HEK293T (cell line): ENCODE measurements around the gene IL17B.

Experiments
- CTCF ChIA-PET: fragments of 350-600 bp; formaldehyde crosslinking; extraction: SDS; loops from one replicate; lab custom pipeline; 2021; ENCODE audit warnings: antibody characterized with exemption, inconsistent platforms; lab: Yijun Ruan, JAX
- POLR2A ChIA-PET: fragments of 350-600 bp; formaldehyde crosslinking; extraction: SDS; loops from one replicate; lab custom pipeline; 2020; ENCODE audit warnings: antibody characterized with exemption, inconsistent platforms; lab: Yijun Ruan, JAX
- DNase-seq: peaks from one replicate; pipeline ENCODE4 v3.0.0; 2012; ENCODE audit warnings: mixed read lengths; ENCODE audit errors: extremely low spot score
- ARNT ChIP-seq: fragments of 450-650 bp; IDR thresholded peaks from 2 replicates; pipeline ENCODE4 v1.6.1; 2017; ENCODE audit warnings: mild to moderate bottlenecking
- BHLHE40 ChIP-seq: fragments of 450-650 bp; IDR thresholded peaks from 2 replicates; pipeline ENCODE4 v1.6.1; 2016; ENCODE audit warnings: mild to moderate bottlenecking, moderate library complexity, borderline replicate concordance
- CTBP1 ChIP-seq: fragments of 450-650 bp; IDR thresholded peaks from 2 replicates; pipeline ENCODE4 v1.6.1; 2016; ENCODE audit warnings: borderline replicate concordance
- ELF4 ChIP-seq: fragments of 450-650 bp; IDR thresholded peaks from 2 replicates; pipeline ENCODE4 v1.6.1; 2017; ENCODE audit warnings: antibody characterized with exemption
- FOXA1 ChIP-seq: fragments of 450-650 bp; IDR thresholded peaks from 2 replicates; pipeline ENCODE4 v1.6.1; 2016; ENCODE audit warnings: mild to moderate bottlenecking
- FOXK2 ChIP-seq: fragments of 450-650 bp; IDR thresholded peaks from 2 replicates; pipeline ENCODE4 v1.6.1; 2016; ENCODE audit warnings: mild to moderate bottlenecking
- FOXM1 ChIP-seq: fragments of 450-650 bp; IDR thresholded peaks from 2 replicates; pipeline ENCODE4 v1.6.1; 2017; ENCODE audit warnings: mild to moderate bottlenecking, borderline replicate concordance
- HDGF ChIP-seq: fragments of 450-650 bp; IDR thresholded peaks from 2 replicates; pipeline ENCODE4 v1.6.1; 2017; ENCODE audit warnings: antibody characterized with exemption, borderline replicate concordance
- L3MBTL2 ChIP-seq: fragments of 450-650 bp; conservative IDR thresholded peaks from 2 replicates; pipeline ENCODE4 v1.6.1; 2016; ENCODE audit warnings: mild to moderate bottlenecking
- LEF1 ChIP-seq: fragments of 450-650 bp; IDR thresholded peaks from 2 replicates; pipeline ENCODE4 v1.6.1; 2017; ENCODE audit warnings: mild to moderate bottlenecking, borderline replicate concordance
- NFRKB ChIP-seq: fragments of 450-650 bp; IDR thresholded peaks from 2 replicates; pipeline ENCODE4 v1.6.1; 2016; ENCODE audit warnings: mild to moderate bottlenecking, moderate library complexity
- PKNOX1 ChIP-seq: fragments of 450-650 bp; IDR thresholded peaks from 2 replicates; pipeline ENCODE4 v1.6.1; 2016
- SP1 ChIP-seq: fragments of 450-650 bp; IDR thresholded peaks from 2 replicates; pipeline ENCODE4 v1.6.1; 2017
- SUZ12 ChIP-seq: fragments of 450-650 bp; IDR thresholded peaks from 2 replicates; pipeline ENCODE4 v1.6.1; 2016; ENCODE audit warnings: mild to moderate bottlenecking
- TARDBP ChIP-seq: fragments of 450-650 bp; IDR thresholded peaks from 2 replicates; pipeline ENCODE4 v1.6.1; 2016
- ZNF384 ChIP-seq: fragments of 450-650 bp; IDR thresholded peaks from 2 replicates; pipeline ENCODE4 v1.6.1; 2016

Gene IL17B

GRCh38 chr5:149412783-149413476, 33.8 kb upstream of the IL17B start:
- POLR2A ChIA-PET, result interaction anchor here (0.7 kb wide), 1 partner anchor 163 kb away, joined by 3 read pairs; no protein-coding TSS in a partner anchor
- TF ChIP-seq ELF4 (no peak), BHLHE40 (no peak), ARNT (no peak), FOXM1 (no peak), ZNF384 (no peak), CTBP1 (no peak), TARDBP (no peak), SP1 (no peak), PKNOX1 (no peak), HDGF (no peak), L3MBTL2 (no peak), FOXK2 (no peak), LEF1 (no peak), FOXA1 (no peak)
- CTCF ChIA-PET, result interaction anchor here (0.6 to 1.7 kb wide), 7 partner anchors 8 to 204 kb away, joined by 3 to 7 read pairs (median 3); no protein-coding TSS in a partner anchor
- DNase-seq, result no peak

GRCh38 chr5:149411738-149412519, 32.8 kb upstream of the IL17B start:
- ChIA-PET POLR2A (no interaction called here), CTCF (interaction anchor here (0.6 to 1.4 kb wide), 5 partner anchors 9 to 104 kb away, joined by 3 to 5 read pairs (median 3); no protein-coding TSS in a partner anchor)
- TF ChIP-seq BHLHE40, result no peak
- no peak for TF ChIP-seq FOXM1
- no peak for TF ChIP-seq NFRKB
- TF ChIP-seq FOXK2, result no peak
- no peak for TF ChIP-seq SP1
- no peak for TF ChIP-seq ELF4
- TF ChIP-seq L3MBTL2, result no peak
- no peak for TF ChIP-seq HDGF
- no peak for TF ChIP-seq SUZ12
- no peak for TF ChIP-seq CTBP1
- TF ChIP-seq LEF1, result no peak
- TF ChIP-seq PKNOX1, result no peak
- TF ChIP-seq ARNT, result no peak
- TF ChIP-seq FOXA1, result no peak
- no peak for TF ChIP-seq ZNF384
- TF ChIP-seq TARDBP, result no peak
- no peak for DNase-seq

- no peak for DNase-seq
- no peak for TF ChIP-seq FOXM1
- no peak for TF ChIP-seq ARNT
- no peak for TF ChIP-seq BHLHE40
- no peak for TF ChIP-seq ELF4
- no peak for TF ChIP-seq FOXA1
- no peak for TF ChIP-seq SP1
- no peak for TF ChIP-seq PKNOX1
- TF ChIP-seq CTBP1, result no peak
- ChIA-PET CTCF (interaction anchor here (0.5 kb wide), 1 partner anchor 648 kb away, joined by 3 read pairs; no protein-coding TSS in a partner anchor), POLR2A (no interaction called here)
Measured at GRCh38 chr5:149410721-149411432, 31.8 kb upstream of the IL17B start.

GRCh38 chr5:149410071-149410470, 31.0 kb upstream of the IL17B start:
- no peak for TF ChIP-seq NFRKB
- no peak for TF ChIP-seq ELF4
- no peak for TF ChIP-seq PKNOX1
- no peak for TF ChIP-seq FOXA1
- TF ChIP-seq HDGF, result no peak
- no peak for TF ChIP-seq LEF1
- TF ChIP-seq CTBP1, result no peak
- TF ChIP-seq L3MBTL2, result no peak
- TF ChIP-seq BHLHE40, result no peak
- TF ChIP-seq SUZ12, result no peak
- no peak for TF ChIP-seq ZNF384
- no peak for TF ChIP-seq FOXK2
- no peak for TF ChIP-seq TARDBP
- no peak for TF ChIP-seq FOXM1
- TF ChIP-seq ARNT, result no peak
- TF ChIP-seq SP1, result no peak

More at GRCh38 chr5:149410071-149410470, 31.0 kb upstream of the IL17B start:
- ChIA-PET CTCF (no interaction called here), POLR2A (no interaction called here)
- DNase-seq, result no peak
